Upper lobe of left lung (tissue), 4 donors: ENCODE results near the gene TIMM8B.

ENCODE experiments used
- EP300 ChIP-seq, 4 donors: sonication (generic); formaldehyde crosslinking; IDR thresholded peaks; one replicate each; pipeline ENCODE4 v1.5.1; 2017; ENCODE audit warnings: antibody characterized with exemption in 4 of 4, control low read depth in 2 of 4
- POLR2A ChIP-seq, 4 donors: fragments of 450-650 bp; IDR thresholded peaks; one replicate each; pipeline ENCODE4 v1.5.1; 2016 to 2017; ENCODE audit warnings: antibody characterized with exemption in 4 of 4, mild to moderate bottlenecking in 2 of 4
- TF ChIP-seq, protein P1 (sequence below), 6 experiments: fragments of 450-650 bp in 4 of 6; fragments of 200-600 bp in 2 of 6; sonication (generic) in 2 of 6; IDR thresholded peaks; one replicate each; pipeline ENCODE4 v1.5.1; 2016 to 2019; ENCODE audit warnings: antibody characterized with exemption in 6 of 6

DNA sequence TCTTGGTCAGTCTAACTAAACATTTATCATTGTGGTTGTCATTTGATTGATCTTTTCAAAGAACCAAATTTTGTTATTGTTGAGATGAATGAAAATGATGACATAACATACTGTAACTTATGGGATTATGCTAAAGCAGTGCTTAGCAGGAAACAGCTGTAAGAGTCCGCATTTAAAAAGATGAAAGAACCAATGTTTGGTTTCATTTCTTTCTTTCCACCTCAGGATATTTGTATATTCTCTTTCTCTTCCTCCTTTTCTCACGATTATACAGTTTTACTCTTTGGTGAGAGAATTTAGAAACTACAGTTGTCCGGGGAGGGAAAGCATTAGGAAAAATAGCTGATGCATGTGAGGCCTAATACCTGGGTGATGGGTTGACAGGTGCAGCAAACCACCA lies 35.8 kb downstream of the TIMM8B start:
- no peak for TF ChIP-seq POLR2A (IDR thresholded peaks at IDR 0.05)
- TF ChIP-seq, protein P1, sequence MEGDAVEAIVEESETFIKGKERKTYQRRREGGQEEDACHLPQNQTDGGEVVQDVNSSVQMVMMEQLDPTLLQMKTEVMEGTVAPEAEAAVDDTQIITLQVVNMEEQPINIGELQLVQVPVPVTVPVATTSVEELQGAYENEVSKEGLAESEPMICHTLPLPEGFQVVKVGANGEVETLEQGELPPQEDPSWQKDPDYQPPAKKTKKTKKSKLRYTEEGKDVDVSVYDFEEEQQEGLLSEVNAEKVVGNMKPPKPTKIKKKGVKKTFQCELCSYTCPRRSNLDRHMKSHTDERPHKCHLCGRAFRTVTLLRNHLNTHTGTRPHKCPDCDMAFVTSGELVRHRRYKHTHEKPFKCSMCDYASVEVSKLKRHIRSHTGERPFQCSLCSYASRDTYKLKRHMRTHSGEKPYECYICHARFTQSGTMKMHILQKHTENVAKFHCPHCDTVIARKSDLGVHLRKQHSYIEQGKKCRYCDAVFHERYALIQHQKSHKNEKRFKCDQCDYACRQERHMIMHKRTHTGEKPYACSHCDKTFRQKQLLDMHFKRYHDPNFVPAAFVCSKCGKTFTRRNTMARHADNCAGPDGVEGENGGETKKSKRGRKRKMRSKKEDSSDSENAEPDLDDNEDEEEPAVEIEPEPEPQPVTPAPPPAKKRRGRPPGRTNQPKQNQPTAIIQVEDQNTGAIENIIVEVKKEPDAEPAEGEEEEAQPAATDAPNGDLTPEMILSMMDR (IDR thresholded peaks at IDR 0.05), result no peak
- no peak for TF ChIP-seq EP300 (IDR thresholded peaks at IDR 0.05)
